Transverse colon (tissue), 4 donors: ENCODE measurements around the gene BMP10. TPM values are rescaled to one million over a fixed set of nuclear protein-coding genes. Genes with fewer than 3 reads are reported as not detected.

Experiments used
- DNase-seq: peaks from one replicate; pipeline ENCODE4 v3.0.0-alpha.2; 2019
- H3K27ac ChIP-seq, 4 donors: fragments of 200-600 bp; sonication (generic); 2 replicates each; pipeline ENCODE4 v1.5.1; 2016 to 2018; ENCODE audit warnings: inconsistent platforms in 4 of 4
- H3K27me3 ChIP-seq: fragments of 200-600 bp; sonication (generic); 2 replicates; pipeline ENCODE4 v1.5.1; 2017; ENCODE audit warnings: inconsistent platforms
- H3K36me3 ChIP-seq, 4 donors: fragments of 200-600 bp; sonication (generic); 2 replicates each; pipeline ENCODE4 v1.5.1; 2017 to 2019; ENCODE audit warnings: inconsistent platforms in 4 of 4
- H3K4me1 ChIP-seq, 4 donors: fragments of 200-600 bp; sonication (generic); 2 replicates each; pipeline ENCODE4 v1.5.1; 2017 to 2020; ENCODE audit warnings: inconsistent platforms in 4 of 4
- H3K4me3 ChIP-seq, 4 donors: fragments of 200-600 bp; sonication (generic); 1 replicate in 1 of 4; 2 replicates in 3 of 4; pipeline versions ENCODE4 v1.5.1 to v1.6.1; 2017 to 2019; ENCODE audit warnings: inconsistent platforms in 4 of 4
- H3K9me3 ChIP-seq, 2 donors: fragments of 200-600 bp; sonication (generic); 2 replicates each; pipeline ENCODE4 v1.5.1; 2017 to 2019; ENCODE audit warnings: inconsistent platforms in 2 of 2
- EP300 ChIP-seq: sonication (generic); formaldehyde crosslinking; IDR thresholded peaks from one replicate; pipeline ENCODE4 v1.6.1; 2017; ENCODE audit warnings: antibody characterized with exemption, low read depth
- POLR2A ChIP-seq: fragments of 450-650 bp; IDR thresholded peaks from one replicate; pipeline ENCODE4 v1.6.1; 2016; ENCODE audit warnings: antibody characterized with exemption, mild to moderate bottlenecking, moderate library complexity
- POLR2AphosphoS5 ChIP-seq, 3 donors: sonication (generic); formaldehyde crosslinking; IDR thresholded peaks; one replicate each; pipeline ENCODE4 v1.6.1; 2016; ENCODE audit warnings: antibody characterized with exemption in 3 of 3
- whole genome bisulfite sequencing, 2 donors: methylation state at CpG; one replicate each; pipeline ENCODE4 v1.1.5; 2018; ENCODE audit warnings: low coverage in 1 of 2; 5-methylcytosine and 5-hydroxymethylcytosine counted together
- in situ Hi-C, 4 donors: fragments of 200-750 bp; cut with MboI; loops; one replicate each; pipeline versions ENCODE4 v1.15.0 to v1.15.1; 2017; ENCODE audit warnings: low sequenced_read_pairs in 3 of 4, low pct_ligation_motif_present in 1 of 4, low pct_unique_long_range_greater_than_20kb in 1 of 4
- intact Hi-C: fragments of 100-400 bp; cut with DNase I; formaldehyde crosslinking; loops from one replicate; pipeline ENCODE4 v1.15.1; 2023; ENCODE audit warnings: low total_unique reads
- total RNA-seq, 4 donors: library from RNA; depleted of rRNA; stranded (reverse); fragments of >200 nt; gene quantifications; one replicate each; pipeline ENCODE4 v1.1.0, GENCODE V29; 2016
- TF ChIP-seq, protein P1 (sequence below), 5 experiments: fragments of 200-600 bp in 3 of 5; fragments of 450-650 bp in 2 of 5; sonication (generic) in 3 of 5; IDR thresholded peaks; 1 replicate in 2 of 5; 2 replicates in 3 of 5; pipeline ENCODE4 v1.5.1; 2016 to 2017; ENCODE audit warnings: antibody characterized with exemption in 5 of 5, inconsistent platforms in 3 of 5, mild to moderate bottlenecking in 2 of 5, moderate library complexity in 1 of 5

Gene BMP10
- total RNA-seq, 4 donors from 2014 or later: not detected

DNA sequence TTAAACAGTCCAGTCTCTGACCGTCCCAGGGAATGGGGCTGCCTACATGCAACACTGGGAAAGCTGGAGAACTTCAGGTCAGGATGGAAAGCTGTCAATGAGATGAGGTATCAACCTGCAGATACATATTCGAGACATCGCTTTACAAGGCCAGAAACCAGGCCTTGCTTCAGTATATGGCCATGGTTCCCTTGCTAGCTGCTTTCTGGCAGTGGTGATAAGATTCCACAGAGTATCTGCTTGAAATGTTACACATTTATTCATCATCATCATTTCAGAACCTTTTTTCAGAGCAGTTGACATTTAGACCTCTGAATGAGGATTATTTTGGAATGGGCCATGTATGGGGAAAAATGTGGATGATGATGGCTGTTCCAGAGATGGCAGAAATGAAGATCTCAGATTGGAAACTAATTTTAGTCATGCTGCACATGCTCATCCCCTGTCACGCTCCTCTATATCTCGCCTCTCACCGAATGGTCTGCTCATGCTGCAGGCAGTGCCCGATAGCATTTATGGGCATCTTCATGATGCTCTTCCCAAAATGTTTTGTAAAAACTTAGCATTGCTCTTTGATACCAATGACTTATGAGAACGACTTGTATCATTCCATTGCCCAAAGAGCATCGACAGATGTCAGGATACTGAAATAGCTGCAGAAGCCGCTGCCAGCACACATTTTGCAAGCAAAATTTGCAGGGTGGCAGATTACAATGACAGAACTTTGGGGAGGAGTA is 14.0 kb upstream of the BMP10 start:
- DNase-seq: no peak
- 90 to 91% methylated on average over 2 to 10 of the region's 10 CpGs for WGBS, 2 donors
- intact Hi-C loops: no loop called here
- TF ChIP-seq POLR2A (no peak), EP300 (no peak), POLR2AphosphoS5 (IDR thresholded peaks at IDR 0.05) (no peak)
- TF ChIP-seq, protein P1, sequence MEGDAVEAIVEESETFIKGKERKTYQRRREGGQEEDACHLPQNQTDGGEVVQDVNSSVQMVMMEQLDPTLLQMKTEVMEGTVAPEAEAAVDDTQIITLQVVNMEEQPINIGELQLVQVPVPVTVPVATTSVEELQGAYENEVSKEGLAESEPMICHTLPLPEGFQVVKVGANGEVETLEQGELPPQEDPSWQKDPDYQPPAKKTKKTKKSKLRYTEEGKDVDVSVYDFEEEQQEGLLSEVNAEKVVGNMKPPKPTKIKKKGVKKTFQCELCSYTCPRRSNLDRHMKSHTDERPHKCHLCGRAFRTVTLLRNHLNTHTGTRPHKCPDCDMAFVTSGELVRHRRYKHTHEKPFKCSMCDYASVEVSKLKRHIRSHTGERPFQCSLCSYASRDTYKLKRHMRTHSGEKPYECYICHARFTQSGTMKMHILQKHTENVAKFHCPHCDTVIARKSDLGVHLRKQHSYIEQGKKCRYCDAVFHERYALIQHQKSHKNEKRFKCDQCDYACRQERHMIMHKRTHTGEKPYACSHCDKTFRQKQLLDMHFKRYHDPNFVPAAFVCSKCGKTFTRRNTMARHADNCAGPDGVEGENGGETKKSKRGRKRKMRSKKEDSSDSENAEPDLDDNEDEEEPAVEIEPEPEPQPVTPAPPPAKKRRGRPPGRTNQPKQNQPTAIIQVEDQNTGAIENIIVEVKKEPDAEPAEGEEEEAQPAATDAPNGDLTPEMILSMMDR (IDR thresholded peaks at IDR 0.05): no peak
- Histone ChIP-seq H3K27ac (no peak overlapping the region), H3K9me3 (no peaks in the 10 kb centered on the region), H3K4me1 (no peaks in the 10 kb centered on the region), H3K4me3 (no peak overlapping the region), H3K27me3 (no peaks in the 10 kb centered on the region), H3K36me3 (no peaks in the 10 kb centered on the region)
- in situ Hi-C loops: no loop called here

DNA sequence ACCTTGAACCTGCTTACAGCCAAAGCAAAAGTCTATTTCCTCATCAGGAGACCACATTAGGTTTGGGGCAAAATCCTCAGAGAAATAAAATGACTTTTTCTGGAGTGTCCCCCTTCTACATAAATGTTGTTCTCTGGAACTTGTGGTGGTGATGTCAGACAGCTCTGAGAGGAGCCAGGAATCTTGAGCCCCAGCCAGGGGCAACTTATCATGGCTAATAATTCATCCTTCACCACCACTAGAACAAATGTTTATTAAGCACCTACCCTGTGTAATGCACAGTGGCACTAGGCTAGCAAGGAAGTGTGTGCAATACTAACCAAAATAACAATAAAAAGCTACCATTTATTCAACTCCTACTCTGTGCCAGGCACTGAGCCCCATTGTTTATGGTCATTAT is 9.0 kb upstream of the BMP10 start:
- H3K36me3 ChIP-seq: no peaks in the 10 kb centered on the region
- H3K4me1 ChIP-seq: no peaks in the 10 kb centered on the region
- TF ChIP-seq, protein P1 (IDR thresholded peaks at IDR 0.05): no peak
- no peak for TF ChIP-seq POLR2A
- no peak for TF ChIP-seq POLR2AphosphoS5 (IDR thresholded peaks at IDR 0.05)
- TF ChIP-seq EP300: no peak
- in situ Hi-C loops: no loop called here
- intact Hi-C loops: no loop called here
- no peaks in the 10 kb centered on the region for H3K27me3 ChIP-seq
- no peaks in the 10 kb centered on the region for H3K9me3 ChIP-seq
- no peak overlapping the region for H3K27ac ChIP-seq
- no peak overlapping the region for H3K4me3 ChIP-seq
- DNase-seq: no peak

DNA sequence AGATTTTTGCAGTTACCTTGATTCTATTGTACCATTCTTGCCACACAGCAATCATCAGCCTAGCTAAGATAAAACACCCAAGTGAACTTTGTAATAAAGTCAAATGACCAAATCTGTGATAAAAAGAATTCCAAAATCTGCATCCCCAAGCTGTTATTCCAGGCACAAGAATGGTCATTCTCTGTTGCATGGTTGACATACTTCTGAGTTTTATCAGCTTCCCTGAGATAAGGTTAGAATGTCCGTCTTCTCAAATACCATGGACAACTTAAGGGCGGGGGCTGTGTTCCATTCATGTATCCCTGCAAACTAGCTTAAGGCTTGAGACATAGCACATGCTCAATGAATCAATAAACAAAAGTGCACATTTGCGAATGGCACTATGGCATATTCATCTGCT is 8.1 kb upstream of the BMP10 start:
- Histone ChIP-seq H3K4me3 (no peak overlapping the region), H3K27me3 (no peaks in the 10 kb centered on the region), H3K36me3 (no peaks in the 10 kb centered on the region), H3K27ac (no peak overlapping the region), H3K4me1 (no peaks in the 10 kb centered on the region), H3K9me3 (no peaks in the 10 kb centered on the region)
- in situ Hi-C loops: no loop called here
- intact Hi-C loops: no loop called here
- WGBS, 2 donors: 67 to 80% methylated on average over 3 of the region's 3 CpGs
- TF ChIP-seq POLR2AphosphoS5 (IDR thresholded peaks at IDR 0.05) (no peak), EP300 (no peak)
- no peak for DNase-seq

DNA sequence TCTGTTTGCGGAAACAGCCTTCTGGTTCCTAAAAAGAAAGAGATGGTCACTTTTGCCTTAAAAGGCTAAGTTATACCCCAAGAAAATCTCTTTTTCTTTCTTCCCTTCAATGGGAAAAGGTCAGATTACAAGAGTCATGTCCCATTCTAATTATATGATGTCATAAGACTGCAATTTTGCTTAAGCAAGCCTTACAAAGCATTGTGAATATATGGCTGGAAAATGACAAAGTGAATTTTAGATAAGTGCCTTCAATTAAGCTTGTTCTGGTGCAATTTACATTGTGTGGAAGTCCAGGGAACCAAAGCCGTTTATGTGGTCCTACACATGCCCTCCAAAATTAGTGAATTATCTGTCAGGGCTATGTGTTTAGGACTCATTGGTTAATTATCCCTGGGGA is 7.6 kb upstream of the BMP10 start:
- Histone ChIP-seq H3K27me3 (no peaks in the 10 kb centered on the region), H3K4me1 (no peaks in the 10 kb centered on the region), H3K4me3 (no peak overlapping the region), H3K9me3 (no peaks in the 10 kb centered on the region), H3K36me3 (no peaks in the 10 kb centered on the region), H3K27ac (no peak overlapping the region)
- intact Hi-C loops (no loop called here), in situ Hi-C loops (no loop called here)
- TF ChIP-seq, protein P1 (IDR thresholded peaks at IDR 0.05): no peak
- TF ChIP-seq POLR2A: no peak
- no peak for TF ChIP-seq POLR2AphosphoS5 (IDR thresholded peaks at IDR 0.05)
- TF ChIP-seq EP300: no peak
- no peak for DNase-seq
- WGBS, 2 donors: 86 to 92% methylated on average over 2 of the region's 2 CpGs
